ENCODE measurements around the gene CASP2.

The CASP2 gene

DNA sequence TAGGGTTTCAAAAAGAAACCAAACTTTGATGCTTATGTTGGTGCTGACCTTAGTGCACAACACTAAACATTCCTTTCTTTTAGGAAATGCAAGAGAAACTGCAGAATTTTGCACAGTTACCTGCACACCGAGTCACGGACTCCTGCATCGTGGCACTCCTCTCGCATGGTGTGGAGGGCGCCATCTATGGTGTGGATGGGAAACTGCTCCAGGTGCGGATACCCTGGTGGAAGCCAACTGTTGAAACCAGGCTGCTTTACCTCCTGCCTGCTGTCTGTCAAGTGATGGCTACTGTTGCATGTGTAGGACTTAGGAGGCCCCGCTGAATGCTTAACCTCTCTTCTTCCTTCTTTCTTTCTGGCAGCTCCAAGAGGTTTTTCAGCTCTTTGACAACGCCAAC, 11.7 kb downstream of the CASP2 start:
- no peak for DNase-seq

DNA sequence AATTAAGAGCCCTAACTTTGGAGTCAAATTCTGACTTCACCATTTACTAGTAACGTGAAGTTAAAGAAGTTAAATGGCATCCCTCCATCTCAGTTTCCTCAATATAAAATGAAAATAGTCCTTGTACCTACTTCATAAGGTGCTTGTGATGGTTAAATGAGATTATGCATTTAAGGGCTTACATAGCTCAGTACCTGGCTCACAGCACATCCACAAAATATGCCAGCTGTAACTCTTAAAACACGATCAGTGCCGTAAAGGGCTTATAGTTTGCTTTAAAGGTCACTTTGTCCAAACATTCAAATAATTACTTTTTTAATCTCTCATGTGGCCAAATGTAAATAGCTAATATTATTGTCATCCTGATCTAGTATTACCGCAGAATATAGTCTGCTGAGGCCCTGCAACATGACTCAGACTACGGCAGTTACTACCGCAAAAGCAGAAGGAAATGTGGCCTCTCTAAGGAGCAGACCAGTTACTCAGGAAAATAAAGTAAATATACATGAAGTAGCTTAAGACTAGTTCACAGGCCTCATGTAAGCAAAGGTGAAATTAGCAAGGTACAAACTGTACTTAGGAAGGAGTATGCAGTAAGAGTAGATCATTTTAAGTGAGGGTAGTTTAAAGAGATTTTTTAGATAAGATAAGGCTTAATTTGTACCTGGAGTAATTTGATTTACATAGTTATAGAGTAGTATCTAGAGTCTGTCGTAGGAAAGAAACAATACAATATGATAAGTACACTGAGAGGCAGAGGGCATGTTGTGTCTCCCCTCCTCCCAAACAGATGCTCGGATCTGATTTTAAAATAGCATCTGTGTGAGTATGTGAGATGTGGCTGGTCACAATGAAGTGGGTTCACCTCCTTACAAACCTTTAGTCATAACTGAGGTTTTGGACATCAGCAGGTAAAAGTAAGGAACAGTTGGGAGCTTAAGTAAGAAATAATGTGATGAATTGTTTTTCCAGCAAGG, 13.1 kb downstream of the CASP2 start:
- no peak for DNase-seq

DNA sequence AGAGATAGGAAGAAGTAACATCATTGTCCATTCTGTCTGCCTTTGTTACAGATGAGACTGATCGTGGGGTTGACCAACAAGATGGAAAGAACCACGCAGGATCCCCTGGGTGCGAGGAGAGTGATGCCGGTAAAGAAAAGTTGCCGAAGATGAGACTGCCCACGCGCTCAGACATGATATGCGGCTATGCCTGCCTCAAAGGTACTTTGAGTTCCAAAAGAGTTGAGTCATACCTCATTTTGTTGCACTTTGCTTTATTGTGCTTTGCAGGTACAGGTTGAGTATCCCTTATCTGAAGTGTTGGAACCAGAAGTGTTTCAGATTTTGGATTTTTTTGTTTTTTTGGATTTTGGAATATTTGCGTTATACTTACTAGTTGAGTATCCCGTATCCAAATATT, 15.6 kb downstream of the CASP2 start:
- no peak for DNase-seq

DNA sequence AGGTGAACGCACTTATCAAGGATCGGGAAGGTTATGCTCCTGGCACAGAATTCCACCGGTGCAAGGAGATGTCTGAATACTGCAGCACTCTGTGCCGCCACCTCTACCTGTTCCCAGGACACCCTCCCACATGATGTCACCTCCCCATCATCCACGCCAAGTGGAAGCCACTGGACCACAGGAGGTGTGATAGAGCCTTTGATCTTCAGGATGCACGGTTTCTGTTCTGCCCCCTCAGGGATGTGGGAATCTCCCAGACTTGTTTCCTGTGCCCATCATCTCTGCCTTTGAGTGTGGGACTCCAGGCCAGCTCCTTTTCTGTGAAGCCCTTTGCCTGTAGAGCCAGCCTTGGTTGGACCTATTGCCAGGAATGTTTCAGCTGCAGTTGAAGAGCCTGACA, 16.8 kb downstream of the CASP2 start:
- no peak for DNase-seq

DNA sequence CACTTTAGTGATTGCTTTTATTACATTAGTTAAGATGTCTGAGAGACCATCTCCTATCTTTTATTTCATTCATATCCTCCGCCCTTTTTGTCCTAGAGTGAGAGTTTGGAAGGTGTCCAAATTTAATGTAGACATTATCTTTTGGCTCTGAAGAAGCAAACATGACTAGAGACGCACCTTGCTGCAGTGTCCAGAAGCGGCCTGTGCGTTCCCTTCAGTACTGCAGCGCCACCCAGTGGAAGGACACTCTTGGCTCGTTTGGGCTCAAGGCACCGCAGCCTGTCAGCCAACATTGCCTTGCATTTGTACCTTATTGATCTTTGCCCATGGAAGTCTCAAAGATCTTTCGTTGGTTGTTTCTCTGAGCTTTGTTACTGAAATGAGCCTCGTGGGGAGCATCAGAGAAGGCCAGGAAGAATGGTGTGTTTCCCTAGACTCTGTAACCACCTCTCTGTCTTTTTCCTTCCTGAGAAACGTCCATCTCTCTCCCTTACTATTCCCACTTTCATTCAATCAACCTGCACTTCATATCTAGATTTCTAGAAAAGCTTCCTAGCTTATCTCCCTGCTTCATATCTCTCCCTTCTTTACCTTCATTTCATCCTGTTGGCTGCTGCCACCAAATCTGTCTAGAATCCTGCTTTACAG, 17.4 kb downstream of the CASP2 start:
- no peak for DNase-seq

DNA sequence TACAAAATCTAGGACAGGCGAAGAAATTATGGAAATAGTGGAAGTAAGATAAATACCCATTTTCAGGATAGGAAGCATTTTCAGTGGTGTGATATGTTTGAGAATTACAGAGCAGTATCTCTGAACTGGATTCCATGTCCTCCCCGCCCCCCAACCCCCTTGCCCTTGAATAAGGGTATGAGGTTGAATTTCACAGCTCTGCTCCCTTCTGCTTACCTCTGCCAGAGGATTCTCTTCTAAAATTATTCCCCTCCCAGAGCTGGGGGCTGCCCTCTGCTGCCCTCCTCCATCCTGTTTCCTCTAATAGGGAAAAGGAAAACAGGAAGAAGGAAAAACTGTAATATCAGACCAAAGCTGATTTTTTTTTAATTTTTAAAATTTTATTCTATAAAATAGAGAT, 20.5 kb downstream of the CASP2 start:
- DNase-seq, result no peak

DNA sequence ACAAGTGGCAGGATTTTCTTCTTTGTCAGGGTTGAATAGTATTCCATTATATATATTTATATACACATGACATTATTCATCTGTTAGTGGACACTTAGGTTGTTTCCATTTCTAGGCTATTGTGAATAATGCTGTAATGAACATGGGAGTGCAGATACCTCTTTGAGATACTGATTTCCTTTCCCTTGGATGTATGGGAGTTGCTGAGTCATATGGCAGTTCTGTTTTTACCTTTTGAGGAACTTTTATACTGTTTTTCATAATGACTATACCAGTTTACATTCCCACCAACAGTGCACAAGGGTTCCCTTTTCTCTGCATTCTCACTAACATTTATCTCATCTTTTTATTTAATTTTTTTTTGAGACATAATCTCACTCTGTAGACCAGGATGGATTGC, 26.0 kb downstream of the CASP2 start:
- no peak for DNase-seq

DNA sequence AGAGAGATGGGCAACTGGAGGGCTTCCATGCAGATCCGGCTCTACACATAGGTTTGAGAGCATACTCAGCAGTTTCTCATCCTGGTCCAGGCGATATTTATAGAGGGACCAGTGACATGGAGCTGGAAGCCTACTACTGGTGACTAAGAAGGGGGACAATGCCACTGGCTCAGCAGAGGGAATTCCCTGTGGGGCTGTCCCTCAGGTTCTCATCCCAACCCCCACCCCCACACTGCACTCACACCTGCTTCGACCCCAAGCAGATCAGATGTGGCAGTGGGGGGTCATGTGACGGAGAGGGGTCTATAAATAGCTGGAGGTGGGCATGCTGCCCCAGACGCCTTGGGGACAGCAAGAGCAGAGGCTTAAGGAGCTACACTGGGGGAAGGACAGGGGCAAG, 27.6 kb downstream of the CASP2 start, which contains the start of gene CLCN1:
Gene CLCN1 (plus strand): TSS at position 336 of the 400 bp plus-strand sequence. CDS start 102 bp downstream, outside the sequence.
- DNase-seq, result no peak

DNA sequence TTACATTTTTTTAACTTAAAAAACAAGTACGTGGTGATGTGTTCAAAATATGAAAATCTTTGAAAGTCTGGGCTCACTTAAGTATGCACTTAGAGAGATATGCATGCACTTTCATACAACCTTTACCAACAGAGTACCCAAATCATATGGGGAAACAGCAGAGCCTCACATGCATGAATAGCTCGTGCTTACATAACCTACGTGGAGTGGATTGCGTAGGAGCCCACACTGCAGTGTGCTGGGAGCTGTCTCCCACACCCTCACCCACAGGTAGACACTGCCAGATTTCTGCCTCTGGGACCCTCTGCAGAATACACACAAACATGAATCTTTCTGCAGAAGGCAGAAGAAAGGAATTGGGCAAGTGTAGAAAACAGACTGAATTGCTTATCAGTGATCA, 28.3 kb downstream of the CASP2 start:
- no peak for DNase-seq

DNA sequence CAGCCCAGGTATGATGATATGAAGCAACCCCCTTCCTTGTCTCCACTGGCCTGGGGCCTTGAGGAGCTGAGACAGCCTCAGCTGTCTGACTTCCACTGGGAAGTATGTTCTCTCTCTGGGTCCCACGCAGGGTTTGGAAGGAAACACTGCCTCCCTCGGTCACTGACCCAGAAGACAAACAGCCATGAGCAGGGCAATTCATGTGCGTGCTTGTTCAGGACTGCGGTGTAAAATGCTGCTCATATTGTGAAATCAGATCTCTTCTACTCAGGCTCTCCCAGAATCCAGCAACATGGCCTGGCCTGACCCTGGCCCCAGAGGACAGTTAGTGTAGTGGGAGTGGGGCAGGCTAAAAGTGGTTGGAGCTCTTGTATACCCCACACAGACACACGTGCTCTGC, 30.5 kb downstream of the CASP2 start:
- no peak for DNase-seq

DNA sequence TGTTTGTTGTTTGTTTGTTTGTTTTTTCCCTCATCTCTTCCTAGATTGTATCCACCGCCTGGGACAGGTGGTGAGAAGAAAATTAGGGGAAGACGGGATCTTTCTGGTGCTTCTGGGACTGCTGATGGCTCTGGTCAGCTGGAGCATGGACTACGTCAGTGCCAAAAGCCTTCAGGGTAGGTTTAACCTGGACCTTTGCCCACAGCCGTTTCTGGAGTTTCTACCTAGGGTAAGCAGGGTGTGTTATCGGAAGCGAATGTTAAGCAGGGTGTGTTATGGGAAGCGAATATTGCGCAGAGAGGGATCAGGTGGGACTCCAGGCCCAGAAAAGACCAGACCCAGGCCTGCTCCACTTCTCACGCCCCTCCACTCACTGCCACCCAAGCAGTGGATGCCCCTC, 32.5 kb downstream of the CASP2 start:
- DNase-seq, result no peak

DNA sequence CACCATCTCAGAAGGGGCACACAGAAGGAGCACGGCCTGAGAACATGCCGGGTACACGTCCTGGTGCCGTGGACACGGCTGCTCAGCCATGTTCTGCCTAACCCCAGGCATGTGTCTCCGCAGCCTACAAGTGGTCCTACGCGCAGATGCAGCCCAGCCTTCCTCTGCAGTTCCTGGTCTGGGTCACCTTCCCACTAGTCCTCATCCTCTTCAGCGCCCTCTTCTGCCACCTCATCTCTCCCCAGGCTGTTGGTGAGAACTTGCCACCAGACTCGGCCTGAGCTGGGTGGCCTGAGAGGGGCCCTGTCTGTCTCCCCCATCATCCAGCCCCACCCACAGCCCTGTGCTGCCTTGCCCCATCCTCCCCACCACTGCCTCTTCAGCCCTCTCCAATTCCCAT, 33.1 kb downstream of the CASP2 start:
- no peak for DNase-seq

DNA sequence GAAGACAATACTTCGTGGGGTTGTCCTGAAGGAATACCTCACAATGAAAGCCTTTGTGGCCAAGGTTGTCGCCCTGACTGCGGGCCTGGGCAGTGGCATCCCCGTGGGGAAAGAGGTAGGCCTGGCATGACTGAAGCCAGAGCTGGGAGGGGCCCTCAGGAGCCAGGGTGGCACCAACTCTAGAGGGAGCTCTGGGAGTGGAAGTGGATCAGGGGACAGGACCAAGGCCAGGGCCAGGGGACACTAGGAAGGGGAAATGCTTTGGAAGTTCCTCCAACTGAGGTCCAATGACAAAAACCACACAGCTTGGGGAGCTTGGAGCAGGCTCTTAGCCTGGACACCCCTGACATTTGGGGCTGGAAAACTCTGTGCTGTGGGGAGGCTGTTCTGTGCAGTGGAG, 33.6 kb downstream of the CASP2 start:
- no peak for DNase-seq

DNA sequence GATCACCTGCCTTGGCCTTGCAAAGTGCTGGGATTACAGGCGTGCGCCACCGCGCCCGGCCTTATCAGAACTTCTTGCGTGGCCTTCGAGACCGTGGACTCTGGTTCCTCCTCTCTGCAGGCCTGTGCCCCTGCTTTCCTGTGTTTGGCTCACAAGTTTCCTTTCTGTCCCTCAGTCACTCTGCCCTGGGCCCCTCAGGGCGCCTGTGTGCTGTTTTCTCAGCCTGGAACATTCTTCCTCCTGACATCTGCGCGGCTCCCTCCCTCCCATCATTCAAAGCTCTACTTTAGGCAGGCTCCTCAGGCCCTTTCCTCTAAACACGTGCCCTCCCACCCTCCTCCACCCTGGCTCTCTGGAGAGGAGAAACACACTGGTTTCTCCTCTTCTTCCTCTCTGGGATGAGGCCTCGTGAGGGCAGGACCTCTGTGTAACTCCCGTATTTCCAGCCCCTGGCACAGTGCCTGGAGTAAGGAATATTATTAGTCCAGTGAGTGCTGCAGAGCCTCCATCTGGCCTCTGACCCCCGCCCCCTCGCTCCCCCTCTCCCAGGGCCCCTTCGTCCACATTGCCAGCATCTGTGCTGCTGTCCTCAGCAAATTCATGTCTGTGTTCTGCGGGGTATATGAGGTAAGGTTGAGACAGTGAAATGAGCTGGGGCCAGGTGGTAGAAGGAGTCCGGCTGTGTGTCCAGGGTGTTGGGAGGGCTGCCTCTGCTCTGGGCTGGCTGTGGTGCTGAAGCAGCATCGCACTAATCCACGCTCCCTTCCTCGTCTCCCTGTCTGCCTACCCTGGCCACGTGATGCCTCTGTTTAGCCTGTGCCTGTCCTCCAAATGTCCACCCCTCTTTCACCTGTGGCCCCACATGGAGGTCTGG, 34.8 kb downstream of the CASP2 start:
- no peak for DNase-seq

DNA sequence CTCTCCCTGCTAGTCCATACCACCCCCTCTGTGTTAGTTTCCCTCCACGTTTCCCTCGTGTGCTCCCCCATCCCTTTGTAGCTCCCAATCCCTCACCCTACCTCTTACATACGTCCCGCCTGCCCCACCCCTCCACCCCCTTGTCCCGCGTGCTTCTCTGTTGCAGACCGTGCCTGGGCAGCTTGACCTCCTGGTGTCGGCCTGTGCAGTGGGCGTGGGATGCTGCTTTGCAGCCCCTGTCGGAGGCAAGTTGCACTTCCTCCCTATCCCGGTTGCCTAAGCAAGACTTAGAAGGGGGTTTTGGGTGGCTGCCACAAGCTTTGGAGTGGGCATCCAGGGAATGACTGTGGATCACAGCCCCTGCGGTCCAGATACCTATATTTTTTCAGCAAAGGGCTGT, 35.5 kb downstream of the CASP2 start:
- DNase-seq, result no peak

DNA sequence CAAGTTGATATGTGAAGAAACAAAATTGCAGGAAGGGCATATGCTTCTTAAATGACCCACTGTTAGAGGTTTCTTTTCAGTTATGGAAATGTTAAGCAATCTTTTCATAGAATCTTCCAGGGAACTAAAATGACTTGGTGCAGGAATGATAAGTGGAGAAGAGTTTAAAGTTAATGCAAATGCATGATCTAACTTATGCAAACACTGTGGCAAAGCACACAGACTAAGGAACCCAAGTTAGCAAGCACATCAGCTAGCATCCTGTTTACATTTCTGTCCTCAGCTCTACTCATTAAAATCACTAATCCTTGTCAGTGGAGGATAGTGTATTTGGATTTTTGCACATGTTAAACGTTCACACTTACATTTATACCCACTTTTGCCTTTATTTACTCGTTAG, 37.1 kb downstream of the CASP2 start:
- DNase-seq, result no peak

DNA sequence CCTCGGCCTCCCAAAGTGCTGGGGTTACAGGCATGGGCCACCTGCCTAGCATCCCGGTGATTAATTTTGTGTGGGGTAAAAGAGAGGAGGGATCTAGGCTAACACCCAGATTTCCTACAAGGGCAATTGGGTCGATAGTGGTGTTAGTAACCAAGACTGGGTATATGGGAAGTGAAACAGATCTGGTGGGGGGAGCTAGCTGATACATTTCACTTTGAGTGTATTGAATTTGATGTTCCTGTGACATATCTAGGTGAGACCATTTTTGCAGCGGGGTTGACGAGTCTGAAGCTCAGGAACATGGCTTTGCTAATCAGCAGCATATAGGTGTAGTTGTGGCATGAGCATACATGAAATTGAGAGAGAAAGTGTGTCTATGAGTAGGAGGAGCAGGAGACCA, 39.8 kb downstream of the CASP2 start:
- no peak for DNase-seq

DNA sequence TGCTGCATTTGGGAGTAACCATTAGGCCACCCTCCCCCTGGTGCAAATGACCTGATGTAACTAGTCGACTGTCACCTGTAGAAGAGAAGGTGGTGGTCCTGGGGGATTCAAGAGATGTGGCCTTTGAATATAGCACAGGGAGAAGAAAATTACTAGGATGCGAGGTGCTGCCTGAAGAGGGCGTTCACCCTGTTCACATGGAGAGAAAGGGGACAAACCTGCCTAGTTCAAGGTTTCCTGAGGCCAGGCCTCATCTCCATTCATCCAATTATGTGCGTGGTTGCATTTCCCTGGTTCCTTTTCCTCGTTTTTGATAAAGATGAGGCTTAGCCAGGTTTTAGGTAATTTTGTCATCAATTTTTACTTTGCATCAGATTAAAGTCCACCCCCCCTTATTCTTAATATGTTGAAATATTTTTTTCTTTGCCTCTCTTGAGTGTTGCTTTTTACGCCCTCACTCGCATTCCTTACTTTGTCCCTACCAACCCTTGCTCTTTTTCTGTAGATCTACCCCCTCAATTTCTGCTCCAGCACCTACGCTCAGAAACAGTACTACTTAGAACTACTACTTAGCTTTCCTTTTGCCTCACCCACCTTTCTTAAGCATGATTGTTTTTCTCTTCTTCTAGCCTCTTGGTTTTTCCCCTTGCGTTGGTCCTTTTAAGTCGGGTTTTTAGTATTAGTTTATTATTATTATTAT, 41.5 kb downstream of the CASP2 start:
- DNase-seq, result no peak

DNA sequence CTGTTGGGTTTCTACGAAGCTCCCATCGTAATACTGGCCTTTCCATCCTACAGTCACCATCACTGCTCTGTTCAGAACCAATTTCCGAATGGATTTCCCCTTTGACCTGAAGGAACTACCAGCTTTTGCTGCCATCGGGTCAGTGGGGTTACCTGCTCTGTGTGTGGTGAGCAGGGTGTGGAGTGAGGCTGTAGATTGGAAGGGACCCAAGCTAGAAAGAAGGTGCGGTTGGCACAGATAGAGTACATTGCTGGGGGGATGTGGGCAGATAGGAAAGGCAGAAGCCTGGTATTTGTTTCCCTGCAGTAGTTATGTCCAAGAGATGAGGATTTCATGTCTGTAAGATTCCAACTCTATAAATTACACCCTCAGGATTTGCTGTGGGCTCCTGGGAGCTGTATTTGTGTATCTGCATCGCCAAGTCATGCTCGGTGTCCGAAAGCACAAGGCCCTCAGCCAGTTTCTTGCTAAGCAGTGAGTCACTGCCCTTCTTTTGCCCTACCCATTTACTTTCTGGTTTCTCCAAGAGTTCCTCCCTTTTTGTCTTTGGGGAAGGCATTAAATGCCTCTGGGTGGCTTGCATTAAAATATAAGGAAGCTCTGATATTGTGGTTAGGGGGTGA, 43.1 kb downstream of the CASP2 start:
- no peak for DNase-seq

DNA sequence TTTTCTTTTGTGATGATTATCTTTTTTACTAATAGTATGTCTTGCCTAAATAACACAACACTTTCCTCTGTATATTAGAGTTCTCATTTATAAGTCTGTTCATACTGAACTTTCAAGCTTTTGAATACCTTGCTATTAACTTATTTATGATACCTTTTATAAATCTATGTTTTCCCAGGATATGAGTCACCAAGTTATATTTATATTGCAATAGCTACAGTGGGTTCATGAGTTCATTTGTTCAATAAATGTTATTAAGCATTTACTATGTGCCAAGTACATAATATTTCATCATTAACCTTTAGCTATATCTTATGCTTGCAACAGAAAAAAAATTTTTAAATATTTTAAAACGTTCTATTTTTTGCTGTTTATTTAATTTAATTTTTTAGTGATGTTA, 46.1 kb downstream of the CASP2 start:
- no peak for DNase-seq

DNA sequence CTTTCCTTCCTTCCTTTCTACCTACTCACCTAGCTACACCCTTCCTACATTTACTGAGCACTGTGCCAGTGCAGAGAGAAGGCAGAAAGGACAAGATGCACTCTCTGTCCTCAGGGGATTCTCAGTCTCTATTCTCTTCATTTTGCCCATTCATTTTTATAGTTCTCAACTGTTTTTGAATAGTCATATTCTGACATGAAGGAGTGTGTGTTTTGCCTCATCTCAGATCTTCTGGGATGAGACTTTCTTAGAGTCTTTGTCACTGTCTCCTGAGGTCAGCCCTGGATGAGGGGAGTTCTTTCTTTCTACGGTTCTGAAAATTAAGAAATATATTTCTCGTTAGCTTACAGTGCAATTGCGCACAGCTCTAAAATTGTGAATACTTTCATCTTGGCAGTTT, 49.1 kb downstream of the CASP2 start:
- DNase-seq, result no peak

DNA sequence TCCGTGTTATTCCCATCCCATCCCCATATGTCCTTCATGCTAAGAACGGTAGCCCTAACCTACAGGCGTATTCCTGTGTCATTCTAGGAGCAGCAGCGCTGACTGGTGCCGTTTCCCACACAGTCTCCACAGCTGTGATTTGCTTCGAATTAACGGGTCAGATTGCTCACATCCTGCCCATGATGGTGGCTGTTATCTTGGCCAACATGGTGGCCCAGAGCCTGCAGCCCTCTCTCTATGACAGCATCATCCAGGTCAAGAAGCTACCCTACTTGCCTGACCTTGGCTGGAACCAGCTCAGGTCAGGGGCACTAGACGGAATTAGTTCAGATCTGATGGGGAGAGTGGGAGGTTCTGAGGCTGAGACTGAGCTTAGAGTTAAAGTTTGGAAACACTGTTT, 53.7 kb downstream of the CASP2 start:
- no peak for DNase-seq
